SK-N-SH treated with all-trans-retinoic acid at 6 μM for 48 hours (cell line): ENCODE data around the gene ZDHHC11.

Experiments used
- ATAC-seq: fragments of 200-7000 bp; cut with Tn5 transposase; 3 replicates; pipeline ENCODE4 v1.9.1; 2020; ENCODE audit warnings: mild to moderate bottlenecking, moderate library complexity
- ARNTL ChIP-seq: fragments of 450-650 bp; formaldehyde crosslinking; IDR thresholded peaks from 2 replicates; pipeline ENCODE4 v1.5.0; 2020; ENCODE audit warnings: low read depth, mild to moderate bottlenecking, moderate library complexity, borderline replicate concordance
- BACH2 ChIP-seq: fragments of 250-450 bp; sonication (Bioruptor Pico); IDR thresholded peaks from 2 replicates; pipeline ENCODE4 v1.9.0; 2021; ENCODE audit warnings: mild to moderate bottlenecking, borderline replicate concordance
- CREB5 ChIP-seq: fragments of 250-450 bp; sonication (Bioruptor Pico); IDR thresholded peaks from 2 replicates; pipeline ENCODE4 v1.5.1; 2020; ENCODE audit warnings: low read depth, mild to moderate bottlenecking, moderate library complexity
- CSRNP3 ChIP-seq: fragments of 250-450 bp; sonication (Bioruptor Pico); IDR thresholded peaks from 2 replicates; pipeline ENCODE4 v1.5.1; 2021; ENCODE audit warnings: mild to moderate bottlenecking, moderate library complexity
- ESRRG ChIP-seq: fragments of 250-450 bp; sonication (Bioruptor Pico); IDR thresholded peaks from 2 replicates; pipeline ENCODE4 v1.6.1; 2021; ENCODE audit warnings: mild to moderate bottlenecking
- GLIS3 ChIP-seq: fragments of 250-450 bp; sonication (Bioruptor Pico); IDR thresholded peaks from 2 replicates; pipeline ENCODE4 v1.5.0; 2020; ENCODE audit warnings: mild to moderate bottlenecking, moderate library complexity
- OSR1 ChIP-seq: fragments of 250-450 bp; sonication (Bioruptor Pico); IDR thresholded peaks from 2 replicates; pipeline ENCODE4 v1.8.0; 2022; ENCODE audit warnings: moderate library complexity, mild to moderate bottlenecking, inconsistent platforms
- PATZ1 ChIP-seq: fragments of 250-450 bp; sonication (Bioruptor Pico); IDR thresholded peaks from 2 replicates; pipeline ENCODE4 v1.8.0; 2020; ENCODE audit warnings: mild to moderate bottlenecking, moderate library complexity, borderline replicate concordance
- POU6F1 ChIP-seq: fragments of 250-450 bp; sonication (Bioruptor Pico); IDR thresholded peaks from 2 replicates; pipeline ENCODE4 v1.8.0; 2021; ENCODE audit warnings: low read depth, mild to moderate bottlenecking, moderate library complexity, borderline replicate concordance
- PPARA ChIP-seq: fragments of 250-450 bp; sonication (Bioruptor Pico); IDR thresholded peaks from 2 replicates; pipeline ENCODE4 v1.5.0; 2020; ENCODE audit warnings: mild to moderate bottlenecking, borderline replicate concordance
- RARB ChIP-seq: fragments of 250-450 bp; sonication (Bioruptor Pico); IDR thresholded peaks from 2 replicates; pipeline ENCODE4 v1.8.0; 2021; ENCODE audit warnings: mild to moderate bottlenecking, moderate library complexity
- SNAI2 ChIP-seq: fragments of 250-450 bp; sonication (Bioruptor Pico); IDR thresholded peaks from 2 replicates; pipeline ENCODE4 v1.5.0; 2020; ENCODE audit warnings: mild to moderate bottlenecking, moderate library complexity
- TOX ChIP-seq: fragments of 250-450 bp; sonication (Bioruptor Pico); IDR thresholded peaks from 2 replicates; pipeline ENCODE4 v1.8.0; 2021; ENCODE audit warnings: mild to moderate bottlenecking, moderate library complexity, borderline replicate concordance
- ZC3H10 ChIP-seq: fragments of 250-450 bp; sonication (Bioruptor Pico); IDR thresholded peaks from 2 replicates; pipeline ENCODE4 v1.5.1; 2021; ENCODE audit warnings: mild to moderate bottlenecking, moderate library complexity
- ZFP30 ChIP-seq: fragments of 450-650 bp; formaldehyde crosslinking; IDR thresholded peaks from 2 replicates; pipeline ENCODE4 v1.5.0; 2022; ENCODE audit warnings: mild to moderate bottlenecking, moderate library complexity
- ZNF565 ChIP-seq: fragments of 450-650 bp; formaldehyde crosslinking; conservative IDR thresholded peaks from 2 replicates; pipeline ENCODE4 v1.5.0; 2020; ENCODE audit warnings: low read depth, mild to moderate bottlenecking, moderate library complexity
- ZNF70 ChIP-seq: fragments of 450-650 bp; formaldehyde crosslinking; IDR thresholded peaks from 2 replicates; pipeline ENCODE4 v1.5.0; 2020; ENCODE audit warnings: mild to moderate bottlenecking, moderate library complexity
- ZNF8 ChIP-seq: fragments of 450-650 bp; formaldehyde crosslinking; IDR thresholded peaks from 2 replicates; pipeline ENCODE4 v1.5.0; 2020; ENCODE audit warnings: mild to moderate bottlenecking, moderate library complexity

Gene ZDHHC11

GRCh38 chr5:886036-886435, 35.2 kb upstream of the ZDHHC11 start:
- no peak for TF ChIP-seq ZC3H10 (CRISPR knock-in tag)
- no peak for TF ChIP-seq PATZ1 (CRISPR knock-in tag)
- no peak for TF ChIP-seq ZFP30 (CRISPR knock-in tag)
- ATAC-seq = no peak

GRCh38 chr5:885529-885928, 34.7 kb upstream of the ZDHHC11 start:
- ATAC-seq = no peak
- TF ChIP-seq ZFP30 (CRISPR knock-in tag) = no peak

GRCh38 chr5:885127-885442, 34.3 kb upstream of the ZDHHC11 start:
- TF ChIP-seq ESRRG (no peak), ZNF70 (CRISPR knock-in tag) (no peak), CSRNP3 (CRISPR knock-in tag) (no peak), ZFP30 (CRISPR knock-in tag) (no peak), SNAI2 (no peak), PPARA (no peak)

GRCh38 chr5:884345-885126, 33.8 kb upstream of the ZDHHC11 start:
- no peak for ATAC-seq

More at GRCh38 chr5:885127-885442, 34.3 kb upstream of the ZDHHC11 start:
- no peak for ATAC-seq

More at GRCh38 chr5:884345-885126, 33.8 kb upstream of the ZDHHC11 start:
- TF ChIP-seq ZNF565 (CRISPR knock-in tag) (no peak), POU6F1 (no peak), ARNTL (CRISPR knock-in tag) (no peak), RARB (CRISPR knock-in tag) (no peak), ZNF70 (CRISPR knock-in tag) (no peak), TOX (CRISPR knock-in tag) (no peak), OSR1 (no peak), SNAI2 (no peak), GLIS3 (CRISPR knock-in tag) (no peak), ZFP30 (CRISPR knock-in tag) (no peak), BACH2 (CRISPR knock-in tag) (no peak), ZC3H10 (CRISPR knock-in tag) (no peak), ZNF8 (no peak), PPARA (no peak), ESRRG (no peak), CREB5 (no peak), CSRNP3 (CRISPR knock-in tag) (no peak)
- TF ChIP-seq, all 23 proteins: peak for 0
